B cell (primary cell): ENCODE measurements around the gene ALDH1L2. TPM values are rescaled to one million over a fixed set of nuclear protein-coding genes. Genes with fewer than 3 reads are reported as not detected.

ENCODE experiments used
- ATAC-seq: fragments of 200-7000 bp; cut with Tn5 transposase; one replicate; pipeline ENCODE4 v1.10.0; 2021; ENCODE audit warnings: low read depth, mild to moderate bottlenecking, moderate number of reproducible peaks, moderate library complexity
- CTCF ChIA-PET: fragments of 350-600 bp; sonication (Branson Sonifier 250); formaldehyde crosslinking; loops from one replicate; lab custom pipeline; 2021; ENCODE audit warnings: antibody characterized with exemption, inconsistent platforms; lab: Charles Lee
- POLR2A ChIA-PET: fragments of 350-600 bp; sonication (Branson Sonifier 250); formaldehyde crosslinking; loops from one replicate; lab custom pipeline; 2021; ENCODE audit warnings: antibody characterized with exemption; lab: Charles Lee
- DNase-seq: peaks from one replicate; pipeline ENCODE4 v3.0.0; 2013
- H2AFZ ChIP-seq: 2 replicates; pipeline ENCODE4 v1.6.1; 2012; ENCODE audit warnings: mild to moderate bottlenecking, low read depth, low read length; ENCODE audit not compliant: insufficient read depth, poor library complexity, severe bottlenecking
- H3K27ac ChIP-seq, 2 donors: 1 replicate in 1 of 2; 2 replicates in 1 of 2; pipeline ENCODE4 v1.5.1; 2012 to 2013; ENCODE audit warnings: low read length in 2 of 2, mild to moderate bottlenecking in 2 of 2, moderate library complexity in 1 of 2
- H3K27me3 ChIP-seq, 4 experiments: fragments of 200-600 bp in 1 of 4; sonication (generic) in 1 of 4; replicated peaks in 1 of 4; 1 replicate in 2 of 4; 2 replicates in 2 of 4; pipeline versions ENCODE4 v1.6.1 to v1.7.0; 2013 to 2016; ENCODE audit warnings: low read length in 3 of 4, mild to moderate bottlenecking in 2 of 4, mixed read lengths in 1 of 4, moderate library complexity in 1 of 4; ENCODE audit not compliant: insufficient read depth in 4 of 4, control insufficient read depth in 3 of 4; ENCODE audit errors: control extremely low read depth in 1 of 4
- H3K36me3 ChIP-seq, 2 experiments: replicated peaks in 1 of 2; 1 replicate in 1 of 2; 2 replicates in 1 of 2; pipeline versions ENCODE4 v1.6.1 to v1.7.1; 2013; ENCODE audit warnings: low read length in 1 of 2; ENCODE audit not compliant: insufficient read depth in 2 of 2, control insufficient read depth in 1 of 2; ENCODE audit errors: control extremely low read depth in 1 of 2, extremely low read depth in 1 of 2
- H3K4me1 ChIP-seq, 2 donors: fragments of 200-600 bp in 1 of 2; sonication (generic) in 1 of 2; 1 replicate in 1 of 2; 2 replicates in 1 of 2; pipeline versions ENCODE4 v1.5.1 to v1.6.1; 2013 to 2017; ENCODE audit warnings: low read length in 2 of 2; ENCODE audit not compliant: control insufficient read depth in 2 of 2, insufficient read depth in 2 of 2
- H3K4me2 ChIP-seq: replicated peaks from 2 replicates; pipeline ENCODE3; 2012; ENCODE audit warnings: mild to moderate bottlenecking, low read depth, low read length; ENCODE audit not compliant: poor library complexity, severe bottlenecking
- H3K4me3 ChIP-seq, 5 experiments: fragments of 200-600 bp in 1 of 5; sonication (generic) in 1 of 5; 1 replicate in 3 of 5; 2 replicates in 2 of 5; pipeline versions ENCODE4 v1.5.1 to v1.7.0; 2011 to 2016; ENCODE audit warnings: low read length in 4 of 5, mild to moderate bottlenecking in 4 of 5, low read depth in 2 of 5, control low read depth in 1 of 5, moderate library complexity in 1 of 5; ENCODE audit not compliant: insufficient read depth in 1 of 5; ENCODE audit errors: control extremely low read depth in 1 of 5, extremely low read depth in 1 of 5
- H3K79me2 ChIP-seq: fragments of 200-600 bp; sonication (generic); one replicate; pipeline ENCODE4 v1.6.0; 2016; ENCODE audit warnings: low read length; ENCODE audit not compliant: control insufficient read depth, insufficient read depth
- H3K9ac ChIP-seq: fragments of 200-600 bp; sonication (generic); 2 replicates; pipeline ENCODE4 v1.6.1; 2017; ENCODE audit warnings: mild to moderate bottlenecking, low read length, moderate library complexity
- H3K9me3 ChIP-seq, 3 donors: one replicate each; pipeline versions ENCODE4 v1.6.1 to v1.7.1; 2013; ENCODE audit warnings: low read length in 2 of 3; ENCODE audit not compliant: control insufficient read depth in 2 of 3, insufficient read depth in 1 of 3; ENCODE audit errors: control extremely low read depth in 1 of 3
- H4K20me1 ChIP-seq: 2 replicates; pipeline ENCODE4 v1.6.0; 2012; ENCODE audit warnings: mild to moderate bottlenecking, low read length; ENCODE audit not compliant: insufficient read depth, control insufficient read depth, poor library complexity, severe bottlenecking
- H3K27ac Mint-ChIP-seq: one replicate; pipeline ENCODE4 v1.8.0; 2021; ENCODE audit warnings: mixed read lengths
- H3K27me3 Mint-ChIP-seq: one replicate; pipeline ENCODE4 v1.8.0; 2021; ENCODE audit warnings: mixed read lengths
- H3K4me1 Mint-ChIP-seq: one replicate; pipeline ENCODE4 v1.8.0; 2021; ENCODE audit warnings: mixed read lengths
- H3K4me3 Mint-ChIP-seq: one replicate; pipeline ENCODE4 v1.8.0; 2021; ENCODE audit warnings: mixed read lengths
- H3K9me3 Mint-ChIP-seq: one replicate; pipeline ENCODE4 v1.8.0; 2022; ENCODE audit warnings: mixed read lengths; ENCODE audit not compliant: insufficient read depth
- CTCF ChIP-seq: fragments of 200-600 bp; IDR thresholded peaks from one replicate; pipeline ENCODE4 v1.8.0; 2022; ENCODE audit warnings: antibody characterized with exemption, mild to moderate bottlenecking
- EZH2 ChIP-seq: IDR thresholded peaks from 2 replicates; pipeline ENCODE4 v1.6.1; 2012; ENCODE audit warnings: borderline replicate concordance, low read depth, mild to moderate bottlenecking, moderate library complexity, low read length; ENCODE audit not compliant: insufficient read depth, poor library complexity, severe bottlenecking
- WGBS: methylation state at CpG from one replicate; pipeline ENCODE4 v1.1.5; 2013; ENCODE audit warnings: missing lambda C conversion rate; ENCODE audit not compliant: insufficient coverage; 5-methylcytosine and 5-hydroxymethylcytosine counted together
- intact Hi-C: fragments of 100-400 bp; cut with micrococcal nuclease; formaldehyde crosslinking; loops from one replicate; pipeline ENCODE4 v1.10.0; 2022
- polyA plus RNA-seq: library from polyadenylated mRNA; depleted of rRNA; stranded (reverse); fragments of >200 nt; gene quantifications from 2 replicates; pipeline ENCODE4 v1.2.3, GENCODE V29; 2012
- total RNA-seq, 2 donors: library from RNA; stranded (reverse); fragments of 120-200 nt in 1 of 2; gene quantifications; 1 replicate in 1 of 2; 2 replicates in 1 of 2; pipeline versions ENCODE4 v1.2.3 to v1.2.4, GENCODE V29; 2013 to 2022

Gene ALDH1L2
- total and polyA plus RNA-seq, 2 donors (not counting 1 experiment from before 2014, with no cell fraction given), result 0.04 to 0.32 TPM

- no peaks in the 10 kb centered on the region for H3K9me3 ChIP-seq
- ChIA-PET POLR2A (no interaction called here), CTCF (no interaction called here)
- 100% methylated on average over 6 of the region's 7 CpGs for WGBS
- DNase-seq (no peak), ATAC-seq (no peak)
- H3K79me2 ChIP-seq, result no peaks in the 10 kb centered on the region
- Mint-ChIP-seq H3K9me3 (no peaks in the 10 kb centered on the region), H3K27ac (no peak overlapping the region), H3K4me1 (peaks cover 4% of the 10 kb centered on the region), H3K4me3 (no peak overlapping the region), H3K27me3 (peaks cover 13% of the 10 kb centered on the region)
- no peak overlapping the region for H2AFZ ChIP-seq
- no peak overlapping the region for H3K4me2 ChIP-seq
- H3K27ac ChIP-seq, result no peak overlapping the region
- no peaks in the 10 kb centered on the region for H3K4me1 ChIP-seq
- H3K4me3 ChIP-seq, result no peak overlapping the region
- no peaks in the 10 kb centered on the region for H3K36me3 ChIP-seq
- peaks cover 0 to 3% (median 0%) of the 10 kb centered on the region in 4 experiments for H3K27me3 ChIP-seq
- no peaks in the 10 kb centered on the region for H4K20me1 ChIP-seq
- TF ChIP-seq CTCF (no peak), EZH2 (no peak)
- no peak overlapping the region for H3K9ac ChIP-seq
- intact Hi-C loops, result no loop called here
These were observed 6.8 kb downstream of the ALDH1L2 start for GRCh38 chr12:105077435-105077834.

- Mint-ChIP-seq H3K9me3 (no peaks in the 10 kb centered on the region), H3K27me3 (peaks cover 13% of the 10 kb centered on the region), H3K27ac (no peak overlapping the region), H3K4me3 (no peak overlapping the region), H3K4me1 (peaks cover 7% of the 10 kb centered on the region)
- DNase-seq, result no peak
- no peaks in the 10 kb centered on the region for H3K79me2 ChIP-seq
- TF ChIP-seq EZH2, result no peak
- TF ChIP-seq CTCF, result no peak
- intact Hi-C loops, result no loop called here
- H2AFZ ChIP-seq, result no peak overlapping the region
- no peaks in the 10 kb centered on the region for H3K36me3 ChIP-seq
- 100% methylated on average over 2 of the region's 3 CpGs for WGBS
- no peak overlapping the region for H3K4me2 ChIP-seq
- no peak overlapping the region for H3K27ac ChIP-seq
- no peaks in the 10 kb centered on the region for H3K9me3 ChIP-seq
- H3K9ac ChIP-seq, result no peak overlapping the region
- no peaks in the 10 kb centered on the region for H4K20me1 ChIP-seq
- ChIA-PET POLR2A (no interaction called here), CTCF (no interaction called here)
- no peak for ATAC-seq
- peaks cover 0 to 3% (median 0%) of the 10 kb centered on the region in 4 experiments for H3K27me3 ChIP-seq
- no peaks in the 10 kb centered on the region for H3K4me1 ChIP-seq
- no peak overlapping the region for H3K4me3 ChIP-seq
These were observed 7.3 kb downstream of the ALDH1L2 start for GRCh38 chr12:105076913-105077312.
